ENCODE results near the gene NDE1. TPM values are rescaled to one million over a fixed set of nuclear protein-coding genes. Genes with fewer than 3 reads are reported as not detected.
A peak's percentile ranks its signal among the peaks of the same experiment; 100 is the strongest.

Gene NDE1
- total RNA-seq, 2 donors from 2014 or later: 34.3 to 39.3 TPM

DNA sequence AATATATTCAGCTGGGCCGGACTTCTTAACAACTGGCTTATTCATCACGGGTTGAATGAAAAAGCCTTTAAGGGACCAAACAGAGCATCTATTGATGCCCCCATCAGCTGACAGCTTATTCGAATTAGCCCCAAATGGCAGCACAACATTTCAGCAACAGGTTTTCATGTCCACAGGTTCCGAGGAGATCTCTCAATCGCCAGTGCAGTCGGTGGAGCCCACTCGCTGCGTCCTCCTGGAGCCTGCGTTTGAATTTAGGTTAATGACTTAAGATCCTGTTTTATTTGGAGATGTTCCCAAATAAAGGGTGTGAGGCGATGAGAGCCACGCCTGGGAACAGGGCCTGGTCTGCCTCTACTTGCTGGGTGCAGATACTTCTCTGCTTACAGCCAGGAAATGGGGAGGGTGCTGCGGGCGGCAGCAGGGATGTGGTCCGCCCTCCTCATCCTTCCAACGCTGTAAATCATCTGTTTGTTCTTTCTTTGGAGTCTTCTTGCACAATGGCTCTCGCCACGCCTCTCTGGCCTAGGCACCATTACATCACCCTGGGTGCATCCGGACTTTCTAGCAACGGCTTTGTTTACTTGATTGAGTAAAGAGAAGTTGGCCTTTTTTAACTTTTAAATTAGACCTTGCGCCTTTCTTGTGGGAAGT lies 22.6 kb downstream of the NDE1 start:
- WGBS: 1% methylated on average over 20 of the region's 20 CpGs
- peak overlapping the region; percentile 86 to 91 for H3K27ac ChIP-seq
- H3K36me3 ChIP-seq: peaks cover 0 to under 1% of the 10 kb centered on the region in 2 donors
- H3K4me3 ChIP-seq: no peak overlapping the region
- no peaks in the 10 kb centered on the region for H3K27me3 ChIP-seq (replicated peaks; ENCODE audit: insufficient read depth)
- peaks cover 5% of the 10 kb centered on the region for H3K4me1 ChIP-seq (replicated peaks)
- intact Hi-C loops (cut with DNase I): loop anchor here (2.0 kb wide), 1 partner anchor 22 kb away; the partner anchor contains the start of gene NDE1
- H3K9me3 ChIP-seq: no peaks in the 10 kb centered on the region
- TF ChIP-seq CTCF (IDR thresholded peaks at IDR 0.05) (no peak), POLR2AphosphoS5 (IDR thresholded peaks at IDR 0.05) (peak; percentile 99), POLR2A (IDR thresholded peaks at IDR 0.05) (peak; percentile 42)
- peak; percentile 95 for DNase-seq (ENCODE audit: low spot score)

DNA sequence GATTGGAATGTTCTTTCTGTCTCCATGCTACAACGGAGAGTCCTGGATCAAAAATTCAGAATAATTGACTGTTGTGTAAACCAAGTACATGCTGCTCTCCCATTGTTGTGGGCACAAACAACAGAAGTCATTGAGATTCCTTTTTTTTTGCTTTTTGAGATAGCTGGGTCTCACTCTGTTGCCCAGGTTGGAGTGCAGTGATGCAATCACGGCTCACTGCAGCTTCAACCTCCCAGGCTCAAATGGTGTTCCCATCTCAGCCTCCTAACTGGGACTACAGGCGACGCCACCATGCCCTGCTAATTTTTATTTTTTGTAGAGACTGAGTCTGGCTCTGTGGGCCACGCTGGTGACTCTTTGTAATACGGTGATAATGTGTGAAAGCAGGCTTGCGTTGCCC lies 24.5 kb downstream of the NDE1 start:
- DNase-seq (ENCODE audit: low spot score): no peak
- TF ChIP-seq POLR2AphosphoS5 (IDR thresholded peaks at IDR 0.05): no peak
- no peak for TF ChIP-seq POLR2A (IDR thresholded peaks at IDR 0.05)
- TF ChIP-seq CTCF (IDR thresholded peaks at IDR 0.05): no peak
- Histone ChIP-seq H3K4me1 (replicated peaks) (peaks cover 5% of the 10 kb centered on the region), H3K4me3 (no peak overlapping the region), H3K36me3 (peaks cover 0 to 11% of the 10 kb centered on the region in 2 donors), H3K9me3 (no peaks in the 10 kb centered on the region), H3K27me3 (replicated peaks; ENCODE audit: insufficient read depth) (no peaks in the 10 kb centered on the region), H3K27ac (no peak overlapping the region)
- intact Hi-C loops (cut with DNase I): no loop called here
- 92% methylated on average over 7 of the region's 7 CpGs for WGBS

DNA sequence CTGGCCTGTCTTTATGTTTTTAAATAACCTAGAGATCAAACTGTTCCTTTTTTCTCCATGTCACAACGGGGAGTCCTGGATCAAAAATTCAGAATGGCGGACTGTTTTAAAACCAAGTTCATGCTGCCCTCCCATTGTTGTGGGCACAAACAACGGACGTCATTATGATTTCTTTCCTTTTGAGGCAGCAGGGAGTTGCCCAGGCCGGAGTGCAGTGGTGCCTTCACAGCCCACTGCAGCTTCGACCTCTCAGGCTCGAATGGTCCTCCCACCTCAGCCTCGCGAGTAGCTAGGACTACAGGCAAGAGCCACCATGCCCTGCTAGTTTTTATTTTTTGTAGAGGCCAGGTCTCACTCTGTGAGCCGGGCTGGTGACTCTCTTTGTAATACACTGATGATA lies 26.5 kb downstream of the NDE1 start:
- TF ChIP-seq POLR2AphosphoS5 (IDR thresholded peaks at IDR 0.05) (no peak), POLR2A (IDR thresholded peaks at IDR 0.05) (no peak), CTCF (IDR thresholded peaks at IDR 0.05) (no peak)
- WGBS: 86% methylated on average over 10 of the region's 10 CpGs
- no peaks in the 10 kb centered on the region for H3K27me3 ChIP-seq (replicated peaks; ENCODE audit: insufficient read depth)
- intact Hi-C loops (cut with DNase I): no loop called here
- H3K9me3 ChIP-seq: no peaks in the 10 kb centered on the region
- H3K4me1 ChIP-seq (replicated peaks): peaks cover 5% of the 10 kb centered on the region
- peaks cover 0 to 11% of the 10 kb centered on the region in 2 donors for H3K36me3 ChIP-seq
- H3K4me3 ChIP-seq: no peak overlapping the region
- no peak overlapping the region for H3K27ac ChIP-seq
- DNase-seq (ENCODE audit: low spot score): no peak

- Histone ChIP-seq H3K27ac (no peak overlapping the region), H3K27me3 (replicated peaks; ENCODE audit: insufficient read depth) (no peaks in the 10 kb centered on the region), H3K4me1 (replicated peaks) (peaks cover 1% of the 10 kb centered on the region), H3K36me3 (peaks cover 0 to 11% of the 10 kb centered on the region in 2 donors), H3K9me3 (no peaks in the 10 kb centered on the region), H3K4me3 (no peak overlapping the region)
- no peak for DNase-seq (ENCODE audit: low spot score)
- WGBS: 98% methylated on average over 5 of the region's 5 CpGs
- intact Hi-C loops (cut with DNase I): no loop called here
- no peak for TF ChIP-seq POLR2A (IDR thresholded peaks at IDR 0.05)
- no peak for TF ChIP-seq POLR2AphosphoS5 (IDR thresholded peaks at IDR 0.05)
- TF ChIP-seq CTCF (IDR thresholded peaks at IDR 0.05): no peak
Measured at GRCh38 chr16:15677447-15677846, 27.4 kb downstream of the NDE1 start.

DNA sequence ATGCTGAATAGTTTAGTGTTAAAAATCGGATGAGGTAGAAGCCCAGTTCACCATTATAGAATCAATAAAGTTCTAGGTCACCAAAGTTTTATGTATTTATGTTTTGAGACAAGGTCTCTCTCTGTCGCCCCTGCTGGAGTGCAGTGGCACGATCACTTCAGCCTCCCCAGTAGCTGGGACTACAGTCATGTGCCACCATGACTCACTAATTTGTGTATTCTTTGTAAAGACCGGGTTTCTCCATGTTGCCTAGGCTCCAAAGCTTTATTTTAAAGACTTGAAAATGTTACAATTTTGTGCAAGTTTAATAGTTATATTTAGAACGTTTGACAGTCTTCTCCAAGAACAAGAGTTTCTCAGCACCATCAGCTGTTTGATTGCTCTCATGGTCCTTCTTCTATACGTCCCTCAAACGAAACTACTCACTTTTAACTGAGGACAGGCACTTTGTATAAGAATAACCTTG lies 32.1 kb downstream of the NDE1 start:
- DNase-seq (ENCODE audit: low spot score): no peak
- 50% methylated on average over 7 of the region's 7 CpGs for WGBS
- intact Hi-C loops (cut with DNase I): no loop called here
- no peak overlapping the region for H3K27ac ChIP-seq
- no peak overlapping the region for H3K4me3 ChIP-seq
- TF ChIP-seq POLR2AphosphoS5 (IDR thresholded peaks at IDR 0.05) (no peak), CTCF (IDR thresholded peaks at IDR 0.05) (peak in 1 of 4 experiments; percentile 39)
- H3K36me3 ChIP-seq: peaks cover 0 to 11% of the 10 kb centered on the region in 2 donors
- no peaks in the 10 kb centered on the region for H3K4me1 ChIP-seq (replicated peaks)
- no peaks in the 10 kb centered on the region for H3K27me3 ChIP-seq (replicated peaks; ENCODE audit: insufficient read depth)
- no peaks in the 10 kb centered on the region for H3K9me3 ChIP-seq

Data from prostate gland (tissue), 2 donors.